Upper lobe of left lung (tissue), 6 donors: Measurements from ENCODE around the gene CACNA2D1. TPM values are rescaled to one million over a fixed set of nuclear protein-coding genes. Genes with fewer than 3 reads are reported as not detected.
"Not testable (repeated sequence)": the region's sequence is repeated elsewhere in the genome, so short reads cannot be mapped to it uniquely, and the experiment has no call there.

Experiments used
- ATAC-seq, 2 donors: fragments of 200-7000 bp; cut with Tn5 transposase; one replicate each; pipeline ENCODE4 v1.9.1; 2022; ENCODE audit warnings: mild to moderate bottlenecking in 2 of 2, moderate library complexity in 2 of 2; ENCODE audit not compliant: low FRiP score in 2 of 2
- DNase-seq, 2 donors: peaks; one replicate each; pipeline ENCODE4 v3.0.0-alpha.2; 2019 to 2020
- H3K27ac ChIP-seq, 4 donors: fragments of 200-600 bp; sonication (generic); one replicate each; pipeline ENCODE4 v1.5.1; 2016 to 2019
- H3K27me3 ChIP-seq, 4 donors: fragments of 200-600 bp; sonication (generic); one replicate each; pipeline ENCODE4 v1.5.1; 2017 to 2019
- H3K36me3 ChIP-seq, 4 donors: fragments of 200-600 bp; sonication (generic); one replicate each; pipeline ENCODE4 v1.5.1; 2016 to 2019
- H3K4me1 ChIP-seq, 4 donors: fragments of 200-600 bp; sonication (generic); one replicate each; pipeline ENCODE4 v1.5.1; 2018 to 2019
- H3K4me3 ChIP-seq, 4 donors: fragments of 200-600 bp; sonication (generic); one replicate each; pipeline ENCODE4 v1.5.1; 2017 to 2019; ENCODE audit warnings: mild to moderate bottlenecking in 2 of 4, moderate library complexity in 1 of 4
- H3K9me3 ChIP-seq, 4 donors: fragments of 200-600 bp; sonication (generic); one replicate each; pipeline ENCODE4 v1.5.1; 2018 to 2019
- EP300 ChIP-seq, 4 donors: sonication (generic); formaldehyde crosslinking; IDR thresholded peaks; one replicate each; pipeline ENCODE4 v1.5.1; 2017; ENCODE audit warnings: antibody characterized with exemption in 4 of 4, control low read depth in 2 of 4
- POLR2A ChIP-seq, 4 donors: fragments of 450-650 bp; IDR thresholded peaks; one replicate each; pipeline ENCODE4 v1.5.1; 2016 to 2017; ENCODE audit warnings: antibody characterized with exemption in 4 of 4, mild to moderate bottlenecking in 2 of 4
- POLR2AphosphoS5 ChIP-seq, 2 donors: sonication (generic); formaldehyde crosslinking; IDR thresholded peaks; one replicate each; pipeline ENCODE4 v1.5.1; 2017; ENCODE audit warnings: antibody characterized with exemption in 2 of 2
- WGBS, 2 donors: methylation state at CpG; one replicate each; pipeline ENCODE4 v1.1.5; 2017 to 2018; 5-methylcytosine and 5-hydroxymethylcytosine counted together
- total RNA-seq, 6 donors: library from RNA; depleted of rRNA in 4 of 6; stranded (reverse); fragments of >200 nt in 4 of 6; gene quantifications; one replicate each; pipeline versions ENCODE4 v1.1.0 to v1.2.1, GENCODE V29; 2016 to 2021
- TF ChIP-seq, protein P1 (sequence below), 6 experiments: fragments of 450-650 bp in 4 of 6; fragments of 200-600 bp in 2 of 6; sonication (generic) in 2 of 6; IDR thresholded peaks; one replicate each; pipeline ENCODE4 v1.5.1; 2016 to 2019; ENCODE audit warnings: antibody characterized with exemption in 6 of 6
- donor health status: DM: no; HTN: no; CAD: no; lungs with moderate emphysema.
- donor health status: DM: no; HTN: yes; CAD: no; lungs with severe emphysema.

The CACNA2D1 gene
- total RNA-seq, 6 donors from 2014 or later, result 6.7 to 85.9 (median 9.6) TPM

DNA sequence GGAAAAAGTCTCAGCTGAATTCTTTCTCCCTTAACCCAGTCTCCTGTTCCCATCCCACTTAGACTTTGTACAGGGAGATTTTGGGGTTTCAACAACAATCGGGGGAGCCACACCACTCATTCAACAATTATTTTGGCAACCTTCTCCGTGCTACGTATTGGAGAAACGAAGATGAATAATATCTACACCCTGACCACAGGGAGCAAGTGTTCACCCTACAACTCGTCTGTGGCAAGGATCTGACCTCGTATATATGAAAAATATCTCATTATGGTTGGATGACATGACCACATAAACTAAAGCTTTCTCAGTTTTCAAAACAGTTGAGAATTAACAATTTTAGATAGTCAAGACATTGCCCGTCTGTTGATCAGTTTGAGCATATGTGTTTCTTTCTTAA is 302.1 kb downstream of the CACNA2D1 start:
- H3K27me3 ChIP-seq, result no peaks in the 10 kb centered on the region
- 78 to 82% methylated on average over 7 of the region's 7 CpGs for WGBS, 2 donors

DNA sequence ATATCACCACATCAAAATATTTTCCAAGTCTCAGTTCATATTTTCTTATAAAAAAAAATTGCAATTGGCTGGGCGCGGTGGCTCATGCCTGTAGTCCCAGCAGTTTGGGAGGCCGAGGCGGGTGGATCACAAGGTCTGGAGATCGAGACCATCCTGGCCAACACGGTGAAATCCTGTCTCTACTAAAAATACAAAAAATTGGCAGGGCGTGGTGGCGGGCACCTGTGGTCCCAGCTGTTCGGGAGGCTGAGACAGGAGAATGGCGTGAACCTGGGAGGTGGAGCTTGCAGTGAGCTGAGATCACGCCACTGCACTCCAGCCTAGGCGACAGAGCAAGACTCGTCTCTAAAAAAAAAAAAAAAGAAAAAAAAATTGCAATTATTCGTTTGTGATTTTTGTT is 303.0 kb downstream of the CACNA2D1 start:
- WGBS, 2 donors, result 92 to 94% methylated on average over 14 of the region's 14 CpGs
- H3K4me1 ChIP-seq, ATAC-seq: not testable (repeated sequence)

More for the DNA sequence above, 302.1 kb downstream of the CACNA2D1 start:
- ATAC-seq (no peak), DNase-seq (no peak)
- Histone ChIP-seq H3K4me3 (no peak overlapping the region), H3K9me3 (no peaks in the 10 kb centered on the region), H3K36me3 (no peaks in the 10 kb centered on the region), H3K4me1 (no peaks in the 10 kb centered on the region), H3K27ac (no peak overlapping the region)
- no peak for TF ChIP-seq POLR2A (IDR thresholded peaks at IDR 0.05)
- TF ChIP-seq POLR2AphosphoS5 (IDR thresholded peaks at IDR 0.05), result no peak
- TF ChIP-seq, protein P1, sequence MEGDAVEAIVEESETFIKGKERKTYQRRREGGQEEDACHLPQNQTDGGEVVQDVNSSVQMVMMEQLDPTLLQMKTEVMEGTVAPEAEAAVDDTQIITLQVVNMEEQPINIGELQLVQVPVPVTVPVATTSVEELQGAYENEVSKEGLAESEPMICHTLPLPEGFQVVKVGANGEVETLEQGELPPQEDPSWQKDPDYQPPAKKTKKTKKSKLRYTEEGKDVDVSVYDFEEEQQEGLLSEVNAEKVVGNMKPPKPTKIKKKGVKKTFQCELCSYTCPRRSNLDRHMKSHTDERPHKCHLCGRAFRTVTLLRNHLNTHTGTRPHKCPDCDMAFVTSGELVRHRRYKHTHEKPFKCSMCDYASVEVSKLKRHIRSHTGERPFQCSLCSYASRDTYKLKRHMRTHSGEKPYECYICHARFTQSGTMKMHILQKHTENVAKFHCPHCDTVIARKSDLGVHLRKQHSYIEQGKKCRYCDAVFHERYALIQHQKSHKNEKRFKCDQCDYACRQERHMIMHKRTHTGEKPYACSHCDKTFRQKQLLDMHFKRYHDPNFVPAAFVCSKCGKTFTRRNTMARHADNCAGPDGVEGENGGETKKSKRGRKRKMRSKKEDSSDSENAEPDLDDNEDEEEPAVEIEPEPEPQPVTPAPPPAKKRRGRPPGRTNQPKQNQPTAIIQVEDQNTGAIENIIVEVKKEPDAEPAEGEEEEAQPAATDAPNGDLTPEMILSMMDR (IDR thresholded peaks at IDR 0.05), result no peak
- no peak for TF ChIP-seq EP300 (IDR thresholded peaks at IDR 0.05)

DNA sequence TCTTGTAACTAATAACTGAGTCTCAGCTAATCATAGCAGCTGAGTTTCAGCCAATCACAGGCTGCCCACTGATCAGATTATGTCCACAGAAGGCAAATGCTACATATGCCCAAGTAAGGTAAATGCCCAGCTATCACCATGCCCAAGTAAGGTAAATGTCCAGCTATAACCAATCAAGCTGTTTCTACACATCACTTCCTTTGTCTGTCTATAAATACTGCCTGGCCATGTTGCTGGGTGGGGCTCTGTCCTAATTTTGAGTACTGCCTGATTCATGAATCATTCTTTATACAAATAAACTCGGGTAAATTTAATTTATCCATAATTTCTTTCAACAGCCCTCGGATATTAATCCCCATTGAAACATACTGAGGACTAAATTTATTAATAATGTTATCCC is 312.4 kb downstream of the CACNA2D1 start:
- DNase-seq, result no peak
- 69 to 74% methylated on average over 2 of the region's 2 CpGs for WGBS, 2 donors
- TF ChIP-seq, protein P1 (IDR thresholded peaks at IDR 0.05), result no peak
- TF ChIP-seq POLR2AphosphoS5 (IDR thresholded peaks at IDR 0.05) (no peak), POLR2A (IDR thresholded peaks at IDR 0.05) (no peak), EP300 (IDR thresholded peaks at IDR 0.05) (no peak)
- no peaks in the 10 kb centered on the region for H3K27me3 ChIP-seq
- no peaks in the 10 kb centered on the region for H3K36me3 ChIP-seq
- ATAC-seq, result no peak
- H3K4me3 ChIP-seq, result no peak overlapping the region
- no peaks in the 10 kb centered on the region for H3K4me1 ChIP-seq
- H3K27ac ChIP-seq, result no peak overlapping the region
- H3K9me3 ChIP-seq, result no peaks in the 10 kb centered on the region

More for the DNA sequence above, 303.0 kb downstream of the CACNA2D1 start:
- not testable (repeated sequence) for DNase-seq, H3K36me3 ChIP-seq, H3K9me3 ChIP-seq, H3K27me3 ChIP-seq, H3K4me3 ChIP-seq, H3K27ac ChIP-seq

DNA sequence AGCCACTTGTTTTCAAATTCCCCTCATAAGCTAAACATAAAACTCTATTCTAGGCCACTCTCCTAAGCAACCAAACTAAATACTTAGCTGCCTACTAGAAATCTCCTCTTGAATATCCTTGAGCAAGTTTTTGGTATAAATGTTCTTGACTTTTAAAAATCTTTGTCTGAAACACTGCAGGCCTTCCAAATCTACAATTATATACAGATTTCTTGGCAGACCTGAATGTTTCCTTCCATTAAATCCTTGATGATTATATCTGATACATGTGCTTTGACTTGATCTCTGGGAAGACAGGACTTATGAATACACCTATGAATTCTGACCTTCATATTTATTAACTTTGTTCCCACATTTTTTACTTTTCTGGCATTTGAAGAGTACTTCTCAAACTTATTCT is 314.5 kb downstream of the CACNA2D1 start:
- H3K4me1 ChIP-seq, result no peaks in the 10 kb centered on the region
- ATAC-seq (no peak), DNase-seq (no peak)
- TF ChIP-seq EP300 (IDR thresholded peaks at IDR 0.05) (no peak), POLR2A (IDR thresholded peaks at IDR 0.05) (no peak), POLR2AphosphoS5 (IDR thresholded peaks at IDR 0.05) (no peak)
- TF ChIP-seq, protein P1 (IDR thresholded peaks at IDR 0.05), result no peak
- H3K27ac ChIP-seq, result no peak overlapping the region
- no peaks in the 10 kb centered on the region for H3K27me3 ChIP-seq
- H3K4me3 ChIP-seq, result no peak overlapping the region
- peaks cover 0 to 5% (median 0%) of the 10 kb centered on the region in 4 donors for H3K9me3 ChIP-seq
- H3K36me3 ChIP-seq, result no peaks in the 10 kb centered on the region

DNA sequence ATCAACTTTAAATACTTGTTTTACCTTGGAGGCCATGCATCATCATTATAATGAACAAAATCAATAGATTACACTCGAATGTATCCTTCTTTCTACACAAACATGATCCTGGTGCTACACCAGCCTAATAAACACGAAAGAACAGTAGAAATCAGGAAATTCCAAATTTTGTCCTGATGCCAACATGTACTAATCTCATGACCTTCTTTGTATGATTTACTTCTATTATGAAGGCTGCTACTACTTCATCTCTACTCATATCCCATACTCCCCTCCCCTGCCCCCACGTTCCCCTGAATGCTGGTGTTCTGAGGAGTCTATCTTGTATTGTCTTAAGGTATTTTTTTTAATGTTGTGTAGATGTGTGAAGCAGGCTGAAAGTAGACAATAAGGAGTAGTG is 315.0 kb downstream of the CACNA2D1 start:
- DNase-seq (no peak), ATAC-seq (no peak)
- WGBS, 2 donors, result 64 to 66% methylated on average over 3 of the region's 3 CpGs
- H3K36me3 ChIP-seq, result no peaks in the 10 kb centered on the region
- no peaks in the 10 kb centered on the region for H3K27me3 ChIP-seq
- TF ChIP-seq, protein P1 (IDR thresholded peaks at IDR 0.05), result no peak
- TF ChIP-seq POLR2A (IDR thresholded peaks at IDR 0.05) (no peak), POLR2AphosphoS5 (IDR thresholded peaks at IDR 0.05) (no peak), EP300 (IDR thresholded peaks at IDR 0.05) (no peak)
- H3K4me1 ChIP-seq, result no peaks in the 10 kb centered on the region
- H3K9me3 ChIP-seq, result peaks cover 0 to 7% (median 0%) of the 10 kb centered on the region in 4 donors
- no peak overlapping the region for H3K4me3 ChIP-seq
- H3K27ac ChIP-seq, result no peak overlapping the region
